H9 (cell line): ENCODE data around the gene TERB1. TPM values are rescaled to one million over a fixed set of nuclear protein-coding genes. Genes with fewer than 3 reads are reported as not detected.

ENCODE experiments used
- DNase-seq: peaks from one replicate; pipeline ENCODE4 v3.0.0-alpha.2; 2017
- H2AFZ ChIP-seq: one replicate; pipeline ENCODE4 v1.6.1; 2013; ENCODE audit warnings: mild to moderate bottlenecking, low read length, control low read depth, moderate library complexity
- H2AK5ac ChIP-seq: 2 replicates; pipeline ENCODE4 v1.6.1; 2013; ENCODE audit warnings: low read length, control low read depth, mixed read lengths; ENCODE audit not compliant: insufficient read length
- H2BK120ac ChIP-seq: one replicate; pipeline ENCODE4 v1.6.1; 2013; ENCODE audit warnings: low read depth, mild to moderate bottlenecking, low read length, control low read depth, inconsistent platforms; ENCODE audit not compliant: poor library complexity, severe bottlenecking
- H2BK12ac ChIP-seq: 2 replicates; pipeline ENCODE4 v1.6.1; 2013; ENCODE audit warnings: low read length, control low read depth, mixed read lengths, low read depth; ENCODE audit not compliant: insufficient read length
- H2BK15ac ChIP-seq: 2 replicates; pipeline ENCODE4 v1.6.1; 2013; ENCODE audit warnings: low read depth, low read length, control low read depth
- H2BK20ac ChIP-seq: one replicate; pipeline ENCODE4 v1.6.1; 2013; ENCODE audit warnings: low read depth, mild to moderate bottlenecking, low read length, control low read depth, inconsistent platforms; ENCODE audit not compliant: poor library complexity, severe bottlenecking
- H2BK5ac ChIP-seq: 2 replicates; pipeline ENCODE4 v1.6.1; 2013; ENCODE audit warnings: low read length, control low read depth, mixed read lengths; ENCODE audit not compliant: insufficient read length
- H3K14ac ChIP-seq: 2 replicates; pipeline ENCODE4 v1.6.1; 2013; ENCODE audit warnings: low read length, control low read depth; ENCODE audit not compliant: insufficient read depth
- H3K18ac ChIP-seq: 2 replicates; pipeline ENCODE4 v1.6.1; 2013; ENCODE audit warnings: low read depth, mild to moderate bottlenecking, mixed read lengths, low read length, control low read depth; ENCODE audit not compliant: insufficient read length
- H3K23ac ChIP-seq: 2 replicates; pipeline ENCODE4 v1.6.1; 2013; ENCODE audit warnings: low read length, control low read depth, mixed read lengths, low read depth; ENCODE audit not compliant: insufficient read length
- H3K23me2 ChIP-seq: 2 replicates; pipeline ENCODE4 v1.6.1; 2013; ENCODE audit warnings: low read depth, mild to moderate bottlenecking, mixed read lengths, low read length, control low read depth; ENCODE audit not compliant: insufficient read length, poor library complexity, severe bottlenecking
- H3K27ac ChIP-seq: 2 replicates; pipeline ENCODE4 v1.5.1; 2013; ENCODE audit warnings: low read length, control low read depth, mixed read lengths, low read depth; ENCODE audit not compliant: insufficient read length
- H3K27me3 ChIP-seq: 2 replicates; pipeline ENCODE4 v1.6.1; 2013; ENCODE audit warnings: low read length, control low read depth, inconsistent platforms; ENCODE audit not compliant: insufficient read depth
- H3K4ac ChIP-seq: 2 replicates; pipeline ENCODE4 v1.6.1; 2013; ENCODE audit warnings: low read depth, mild to moderate bottlenecking, control low read depth, inconsistent platforms, low read length, moderate library complexity
- H3K4me1 ChIP-seq: 2 replicates; pipeline ENCODE4 v1.6.1; 2013; ENCODE audit warnings: low read length, control low read depth, inconsistent platforms; ENCODE audit not compliant: insufficient read depth
- H3K4me2 ChIP-seq: 2 replicates; pipeline ENCODE4 v1.6.1; 2013; ENCODE audit warnings: low read length, control low read depth, mixed read lengths; ENCODE audit not compliant: insufficient read length, insufficient read depth
- H3K56ac ChIP-seq: 2 replicates; pipeline ENCODE4 v1.6.1; 2013; ENCODE audit warnings: low read depth, mild to moderate bottlenecking, mixed read lengths, low read length, control low read depth; ENCODE audit not compliant: insufficient read length
- H3K79me1 ChIP-seq: 2 replicates; pipeline ENCODE4 v1.6.1; 2013; ENCODE audit warnings: low read depth, mild to moderate bottlenecking, moderate library complexity, low read length, control low read depth, inconsistent platforms; ENCODE audit not compliant: insufficient read depth, poor library complexity, severe bottlenecking
- H3K79me2 ChIP-seq: 2 replicates; pipeline ENCODE4 v1.6.1; 2013; ENCODE audit warnings: low read length, control low read depth, inconsistent platforms; ENCODE audit not compliant: insufficient read depth
- H3K9ac ChIP-seq: 2 replicates; pipeline ENCODE4 v1.6.1; 2013; ENCODE audit warnings: low read length, control low read depth, mixed read lengths; ENCODE audit not compliant: insufficient read length; ENCODE audit errors: extremely low read depth
- H3K9me3 ChIP-seq: one replicate; pipeline ENCODE4 v1.6.1; 2013; ENCODE audit warnings: low read depth, low read length, inconsistent platforms; ENCODE audit not compliant: control insufficient read depth
- H3T11ph ChIP-seq: one replicate; pipeline ENCODE4 v1.6.1; 2013; ENCODE audit warnings: mild to moderate bottlenecking, low read length, control low read depth, inconsistent platforms
- H4K20me1 ChIP-seq: one replicate; pipeline ENCODE4 v1.6.1; 2013; ENCODE audit not compliant: control insufficient read depth, insufficient read length, insufficient read depth
- H4K5ac ChIP-seq: 2 replicates; pipeline ENCODE4 v1.6.1; 2013; ENCODE audit warnings: low read depth, mild to moderate bottlenecking, mixed read lengths, low read length, control low read depth; ENCODE audit not compliant: insufficient read length
- H4K8ac ChIP-seq: replicated peaks from 2 replicates; pipeline ENCODE4 v1.6.1; 2013; ENCODE audit warnings: low read length, control low read depth, mixed read lengths, low read depth; ENCODE audit not compliant: insufficient read length
- H4K91ac ChIP-seq: 2 replicates; pipeline ENCODE4 v1.6.1; 2013; ENCODE audit warnings: low read depth, mild to moderate bottlenecking, moderate library complexity, mixed read lengths, low read length, control low read depth; ENCODE audit not compliant: insufficient read length
- H3K27ac Mint-ChIP-seq, 3 experiments: 2 replicates in 2 of 3; 3 replicates in 1 of 3; pipeline ENCODE4 v1.8.0; 2020 to 2021; ENCODE audit warnings: mixed read lengths in 3 of 3, mild to moderate bottlenecking in 1 of 3, moderate library complexity in 1 of 3
- H3K27me3 Mint-ChIP-seq: 2 replicates; pipeline ENCODE4 v1.8.0; 2021; ENCODE audit warnings: low read depth, mild to moderate bottlenecking, moderate library complexity, mixed read lengths
- H3K36me3 Mint-ChIP-seq, 3 experiments: 2 replicates in 2 of 3; 3 replicates in 1 of 3; pipeline ENCODE4 v1.8.0; 2020 to 2021; ENCODE audit warnings: low read depth in 3 of 3, mixed read lengths in 3 of 3; ENCODE audit not compliant: insufficient read depth in 1 of 3
- H3K4me1 Mint-ChIP-seq, 2 experiments: 2 replicates each; pipeline ENCODE4 v1.8.0; 2020; ENCODE audit warnings: mixed read lengths in 2 of 2
- H3K4me3 Mint-ChIP-seq, 2 experiments: 2 replicates in 1 of 2; 3 replicates in 1 of 2; pipeline ENCODE4 v1.8.0; 2020 to 2021; ENCODE audit warnings: mild to moderate bottlenecking in 2 of 2, mixed read lengths in 2 of 2, moderate library complexity in 1 of 2
- H3K9me3 Mint-ChIP-seq, 2 experiments: 2 replicates in 1 of 2; 3 replicates in 1 of 2; pipeline ENCODE4 v1.8.0; 2020; ENCODE audit warnings: mild to moderate bottlenecking in 2 of 2, mixed read lengths in 2 of 2, moderate library complexity in 1 of 2
- WGBS: extraction: QIAGEN DNeasy Blood & Tissue Kit; methylation state at CpG from one replicate; pipeline ENCODE4 v1.1.7; 2013; ENCODE audit warnings: missing lambda C conversion rate, low lambda C conversion rate, mixed read lengths; ENCODE audit not compliant: insufficient read length; ENCODE audit errors: extremely low coverage; 5-methylcytosine and 5-hydroxymethylcytosine counted together
- total RNA-seq: library from RNA; stranded (reverse); gene quantifications from 2 replicates; pipeline ENCODE4 v1.2.1, GENCODE V29; 2021
- TF ChIP-seq, protein P1 (sequence below): fragments of 200-600 bp; sonication (generic); conservative IDR thresholded peaks from 3 replicates; pipeline ENCODE4 v1.8.0; 2021; ENCODE audit warnings: antibody characterized with exemption, mild to moderate bottlenecking

Gene TERB1
- total RNA-seq, 1 experiment from 2014 or later = not detected

DNA sequence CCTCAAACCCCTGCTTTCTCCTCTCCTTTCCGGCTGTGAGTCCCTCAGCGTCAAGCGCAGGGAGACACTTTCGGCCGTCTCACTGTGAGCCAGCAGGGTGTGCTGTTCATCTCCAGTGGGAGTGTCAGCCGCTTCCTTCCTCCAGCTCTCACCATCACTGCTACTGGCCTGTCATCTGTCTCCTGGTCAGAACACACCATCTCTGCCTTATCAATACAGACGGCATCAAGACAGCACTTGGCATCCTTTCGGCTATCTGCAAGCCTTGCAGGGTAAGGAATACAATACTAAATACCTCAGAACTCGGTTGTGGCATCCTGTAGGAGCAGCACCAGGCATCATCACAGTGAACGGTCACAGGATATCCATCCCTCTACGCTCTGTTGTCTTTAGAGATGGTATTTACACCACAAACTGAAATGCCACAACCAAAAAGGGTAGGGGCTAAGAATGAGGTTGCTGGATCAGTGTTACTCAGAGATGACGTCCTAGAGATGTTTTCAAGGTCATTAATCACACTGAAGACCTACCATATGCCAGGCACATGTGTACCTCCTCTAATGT lies 84.2 kb downstream of the TERB1 start:
- no peak overlapping the region for H4K5ac ChIP-seq
- peaks cover 2 to 6% of the 10 kb centered on the region in 2 experiments; a peak in 4 of 5 replicates for H3K9me3 Mint-ChIP-seq
- no peak overlapping the region for H2BK12ac ChIP-seq
- H3K14ac ChIP-seq = no peak overlapping the region
- no peak overlapping the region for H3K18ac ChIP-seq
- peak overlapping the region in 2 of 3 experiments; percentile 36 to 43; a peak in 1 of 7 replicates for H3K27ac Mint-ChIP-seq
- no peak overlapping the region for H2BK5ac ChIP-seq
- H2AK5ac ChIP-seq = no peak overlapping the region
- no peak overlapping the region for H3K56ac ChIP-seq
- H2BK20ac ChIP-seq = no peak overlapping the region
- peaks cover 2% of the 10 kb centered on the region; the same call in 1 of the 2 replicates for H3K27me3 Mint-ChIP-seq
- TF ChIP-seq, protein P1, sequence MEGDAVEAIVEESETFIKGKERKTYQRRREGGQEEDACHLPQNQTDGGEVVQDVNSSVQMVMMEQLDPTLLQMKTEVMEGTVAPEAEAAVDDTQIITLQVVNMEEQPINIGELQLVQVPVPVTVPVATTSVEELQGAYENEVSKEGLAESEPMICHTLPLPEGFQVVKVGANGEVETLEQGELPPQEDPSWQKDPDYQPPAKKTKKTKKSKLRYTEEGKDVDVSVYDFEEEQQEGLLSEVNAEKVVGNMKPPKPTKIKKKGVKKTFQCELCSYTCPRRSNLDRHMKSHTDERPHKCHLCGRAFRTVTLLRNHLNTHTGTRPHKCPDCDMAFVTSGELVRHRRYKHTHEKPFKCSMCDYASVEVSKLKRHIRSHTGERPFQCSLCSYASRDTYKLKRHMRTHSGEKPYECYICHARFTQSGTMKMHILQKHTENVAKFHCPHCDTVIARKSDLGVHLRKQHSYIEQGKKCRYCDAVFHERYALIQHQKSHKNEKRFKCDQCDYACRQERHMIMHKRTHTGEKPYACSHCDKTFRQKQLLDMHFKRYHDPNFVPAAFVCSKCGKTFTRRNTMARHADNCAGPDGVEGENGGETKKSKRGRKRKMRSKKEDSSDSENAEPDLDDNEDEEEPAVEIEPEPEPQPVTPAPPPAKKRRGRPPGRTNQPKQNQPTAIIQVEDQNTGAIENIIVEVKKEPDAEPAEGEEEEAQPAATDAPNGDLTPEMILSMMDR = peak; percentile 75
- H3K4ac ChIP-seq = no peak overlapping the region
- H3K79me2 ChIP-seq = no peaks in the 10 kb centered on the region
- H3K4me1 Mint-ChIP-seq = peaks cover 0 to 6% of the 10 kb centered on the region in 2 experiments; a peak in 2 of 4 replicates
- no peak overlapping the region for H3K27ac ChIP-seq
- H3K23me2 ChIP-seq = no peaks in the 10 kb centered on the region
- whole genome bisulfite sequencing = no CpG with 5 or more reads among the region's 12 CpGs
- no peak overlapping the region for H3K23ac ChIP-seq
- no peak overlapping the region for H3K4me3 Mint-ChIP-seq
- H4K8ac ChIP-seq = no peak overlapping the region
- no peaks in the 10 kb centered on the region for H3K79me1 ChIP-seq
- H3K9me3 ChIP-seq = no peaks in the 10 kb centered on the region
- no peak overlapping the region for H3T11ph ChIP-seq
- H3K27me3 ChIP-seq = no peaks in the 10 kb centered on the region
- peaks cover under 1% of the 10 kb centered on the region for H4K20me1 ChIP-seq
- H4K91ac ChIP-seq = no peak overlapping the region
- peaks cover 8 to 39% (median 19%) of the 10 kb centered on the region in 3 experiments; a peak in 6 of 7 replicates for H3K36me3 Mint-ChIP-seq
- no peak overlapping the region for H3K4me2 ChIP-seq
- H3K9ac ChIP-seq = no peak overlapping the region
- no peak overlapping the region for H2BK120ac ChIP-seq
- H2BK15ac ChIP-seq = no peak overlapping the region
- peak; percentile 78 for DNase-seq
- no peak overlapping the region for H2AFZ ChIP-seq
- H3K4me1 ChIP-seq = no peaks in the 10 kb centered on the region
